Uterus (tissue), 2 donors: ENCODE results near the gene TMEM120B.

Experiments used
- POLR2A ChIP-seq, 2 donors: fragments of 450-650 bp; IDR thresholded peaks; one replicate each; pipeline ENCODE4 v1.6.1; 2016; ENCODE audit warnings: antibody characterized with exemption in 2 of 2, mild to moderate bottlenecking in 1 of 2, moderate library complexity in 1 of 2
- TF ChIP-seq, protein P1 (sequence below), 4 experiments: fragments of 200-600 bp in 2 of 4; fragments of 450-650 bp in 2 of 4; sonication (generic) in 2 of 4; IDR thresholded peaks; one replicate each; pipeline ENCODE4 v1.5.1; 2016 to 2019; ENCODE audit warnings: antibody characterized with exemption in 4 of 4, mild to moderate bottlenecking in 2 of 4, moderate library complexity in 1 of 4

DNA sequence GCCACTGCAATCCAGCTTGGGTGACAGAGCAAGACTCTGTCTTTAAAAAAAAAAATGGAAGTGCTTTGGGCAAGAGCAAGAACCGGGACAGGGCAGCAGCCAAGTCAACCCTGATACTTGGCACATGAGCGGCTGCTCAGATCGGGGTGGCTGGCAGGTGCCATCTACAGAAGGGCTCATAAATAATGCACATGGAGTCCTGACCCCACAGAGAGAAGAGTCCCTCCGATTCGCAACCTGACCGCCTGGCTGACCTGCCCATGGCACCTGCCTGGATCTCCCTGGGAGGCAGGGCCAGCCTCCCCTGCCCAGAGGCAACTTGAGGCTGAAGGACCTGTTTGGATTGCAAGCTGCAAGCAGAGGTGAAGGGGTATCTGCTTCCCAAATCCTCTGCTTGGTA, 9.6 kb upstream of the TMEM120B start:
- TF ChIP-seq, protein P1, sequence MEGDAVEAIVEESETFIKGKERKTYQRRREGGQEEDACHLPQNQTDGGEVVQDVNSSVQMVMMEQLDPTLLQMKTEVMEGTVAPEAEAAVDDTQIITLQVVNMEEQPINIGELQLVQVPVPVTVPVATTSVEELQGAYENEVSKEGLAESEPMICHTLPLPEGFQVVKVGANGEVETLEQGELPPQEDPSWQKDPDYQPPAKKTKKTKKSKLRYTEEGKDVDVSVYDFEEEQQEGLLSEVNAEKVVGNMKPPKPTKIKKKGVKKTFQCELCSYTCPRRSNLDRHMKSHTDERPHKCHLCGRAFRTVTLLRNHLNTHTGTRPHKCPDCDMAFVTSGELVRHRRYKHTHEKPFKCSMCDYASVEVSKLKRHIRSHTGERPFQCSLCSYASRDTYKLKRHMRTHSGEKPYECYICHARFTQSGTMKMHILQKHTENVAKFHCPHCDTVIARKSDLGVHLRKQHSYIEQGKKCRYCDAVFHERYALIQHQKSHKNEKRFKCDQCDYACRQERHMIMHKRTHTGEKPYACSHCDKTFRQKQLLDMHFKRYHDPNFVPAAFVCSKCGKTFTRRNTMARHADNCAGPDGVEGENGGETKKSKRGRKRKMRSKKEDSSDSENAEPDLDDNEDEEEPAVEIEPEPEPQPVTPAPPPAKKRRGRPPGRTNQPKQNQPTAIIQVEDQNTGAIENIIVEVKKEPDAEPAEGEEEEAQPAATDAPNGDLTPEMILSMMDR (IDR thresholded peaks at IDR 0.05) = no peak
- TF ChIP-seq POLR2A (IDR thresholded peaks at IDR 0.05) = no peak
